GM18951 (cell line): ENCODE data around the gene CMTM1.

ENCODE experiments used
- POLR2A ChIP-seq: IDR thresholded peaks from 4 replicates; pipeline ENCODE4 v1.6.1; 2011; ENCODE audit warnings: mild to moderate bottlenecking; ENCODE audit not compliant: insufficient read length, insufficient read depth; ENCODE audit errors: extremely low read depth
- in situ Hi-C: fragments of 300-500 bp; cut with MboI; formaldehyde crosslinking; loops from one replicate; pipeline ENCODE4 v1.12.0; 2022; ENCODE audit warnings: low sequenced_read_pairs, mixed read lengths, inconsistent platforms; ENCODE audit not compliant: unreplicated experiment

The CMTM1 gene

DNA sequence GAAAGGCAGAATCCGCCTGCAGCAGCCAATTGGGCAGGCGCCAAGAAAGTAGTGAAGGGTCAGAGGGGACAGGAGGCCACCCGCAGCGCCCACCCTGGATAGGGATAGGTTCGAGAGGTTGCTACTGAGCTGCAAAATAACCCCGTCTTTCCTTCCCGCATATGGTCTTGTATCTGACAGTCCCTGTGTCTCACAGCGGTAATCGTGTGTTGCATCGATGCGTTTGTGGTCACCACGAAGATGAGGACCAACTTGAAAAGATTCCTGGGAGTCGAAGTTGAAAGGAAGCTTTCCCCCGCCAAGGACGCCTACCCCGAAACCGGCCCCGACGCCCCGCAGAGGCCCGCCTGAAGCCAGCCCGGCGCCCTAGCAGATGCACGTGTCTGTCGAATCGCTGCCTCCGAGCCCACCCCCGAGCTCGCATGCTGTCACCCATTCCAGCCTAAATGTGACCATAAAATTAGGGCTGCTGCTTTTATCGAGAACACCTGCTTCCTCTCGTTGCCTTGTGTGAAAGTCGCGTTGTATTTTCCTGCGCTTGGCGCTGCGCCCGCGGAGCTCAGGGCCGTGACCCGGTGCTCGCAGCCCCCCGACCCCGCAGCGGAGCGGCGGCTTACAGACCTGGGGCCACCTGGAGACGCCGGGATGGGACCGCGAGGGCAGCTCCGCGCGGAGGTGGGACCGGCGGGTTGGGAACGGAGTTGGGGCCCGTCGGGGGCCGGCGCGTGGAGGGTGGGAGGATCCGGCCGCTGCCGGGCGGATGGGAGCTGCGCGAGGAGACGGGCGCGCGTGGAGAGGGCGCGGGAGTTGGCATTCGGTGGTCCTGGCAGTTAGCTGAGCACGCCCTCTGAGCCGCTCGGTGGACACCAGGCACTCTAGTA, 12.7 kb downstream of the CMTM1 start, which contains the start of gene CMTM2:
Gene CMTM2 (plus strand): TSS at position 813 of the 881 bp plus-strand sequence. CDS start 145 bp downstream, outside the sequence.
- in situ Hi-C loops, result no loop called here
- no peak for TF ChIP-seq POLR2A

DNA sequence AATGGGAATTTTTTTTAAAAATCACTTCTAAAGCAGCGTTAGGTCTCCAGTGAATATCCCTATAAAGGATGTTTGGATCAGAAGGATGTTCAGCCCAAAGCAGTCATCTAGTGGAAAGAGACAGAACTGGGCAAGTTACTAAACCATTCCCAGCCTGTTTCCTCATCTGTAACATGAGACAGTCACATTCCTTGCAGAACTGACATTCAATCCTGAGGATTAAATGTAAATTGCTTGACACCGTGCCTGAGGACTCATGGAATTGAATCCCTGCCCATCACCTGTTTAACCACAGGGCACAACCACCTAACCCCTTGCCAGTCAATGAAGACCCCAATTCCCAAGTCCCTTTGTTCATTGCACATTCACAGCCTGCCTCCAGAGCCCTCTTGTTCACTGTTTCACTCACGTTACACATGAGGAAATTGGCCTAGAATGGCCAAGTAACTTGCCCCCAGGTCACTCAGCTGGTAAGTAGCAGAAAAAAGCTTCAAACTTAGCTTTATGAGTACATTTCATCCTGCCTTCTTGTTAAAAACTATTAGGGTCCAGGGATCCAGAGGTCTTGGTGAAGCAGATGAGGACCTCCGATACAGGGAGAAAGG, 14.5 kb downstream of the CMTM1 start:
- TF ChIP-seq POLR2A, result no peak
- in situ Hi-C loops, result no loop called here

DNA sequence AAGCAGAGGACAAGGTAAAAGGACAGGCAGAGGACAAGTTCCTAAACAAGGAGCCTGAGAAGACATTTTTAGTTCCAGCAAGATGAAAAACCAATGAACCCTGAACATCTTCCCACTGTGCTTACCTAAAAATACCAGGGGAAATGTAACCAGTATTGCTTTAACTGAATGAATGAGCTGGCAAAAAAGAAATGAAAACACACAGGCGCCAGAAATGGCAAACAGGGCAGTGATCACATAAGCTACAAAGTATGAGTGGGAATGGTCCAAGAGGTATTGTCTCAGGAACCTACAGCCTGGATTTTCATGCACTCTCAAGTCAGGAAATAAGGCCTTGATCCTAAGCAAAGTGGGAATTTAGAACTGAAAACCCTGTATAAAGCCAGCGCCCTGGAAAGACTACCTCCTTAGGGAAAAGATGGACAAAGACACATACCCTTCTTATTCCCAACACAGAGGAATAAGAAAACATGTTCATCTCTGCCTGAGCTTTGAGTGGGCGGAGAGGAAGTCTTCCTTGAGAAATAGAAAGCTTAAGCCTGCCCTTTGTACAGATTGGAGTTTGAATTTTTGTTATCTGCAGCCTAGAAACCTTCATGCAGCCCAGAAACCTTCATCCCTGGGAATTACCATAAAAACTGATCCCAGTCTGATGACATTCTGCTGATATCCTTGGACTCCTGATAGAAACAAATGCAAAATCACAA, 15.2 kb downstream of the CMTM1 start:
- in situ Hi-C loops, result no loop called here

DNA sequence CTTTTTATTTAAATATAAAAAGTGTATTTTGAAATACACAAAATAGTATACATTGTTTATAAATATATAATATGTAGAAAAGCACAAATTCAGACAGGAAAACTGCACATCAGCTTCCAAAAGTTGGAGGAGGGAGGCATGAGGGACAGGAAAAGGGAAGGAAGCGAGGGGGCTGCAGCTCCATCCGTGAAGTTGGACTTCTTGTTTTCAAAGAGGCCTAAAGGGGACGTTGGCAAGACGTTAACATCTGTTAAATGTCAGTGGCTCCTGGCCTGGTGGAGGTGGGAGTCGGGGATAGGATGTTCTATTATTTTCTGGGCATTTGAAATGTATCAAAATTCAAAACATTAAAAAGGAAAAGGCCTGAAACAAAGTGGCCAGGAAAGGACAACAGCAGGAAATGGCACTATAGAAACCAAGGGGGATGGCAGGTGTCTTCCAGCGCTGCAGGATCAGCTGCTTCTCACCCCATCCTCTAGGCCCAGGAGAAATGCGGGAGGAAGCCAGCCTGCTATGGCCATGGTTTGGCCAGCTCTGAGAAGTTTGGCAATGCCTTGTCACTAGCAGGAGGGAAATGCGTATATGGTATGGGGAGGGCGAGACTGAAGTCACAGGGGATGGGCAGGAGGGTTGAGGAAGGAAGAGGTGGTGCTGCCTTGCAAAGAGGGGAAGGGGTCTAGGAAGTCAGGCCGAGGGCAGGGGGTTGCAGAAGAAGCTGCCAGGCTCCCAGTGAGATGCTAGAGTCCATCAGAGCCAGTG, 19.4 kb downstream of the CMTM1 start:
- in situ Hi-C loops, result no loop called here
- no peak for TF ChIP-seq POLR2A

More for the DNA sequence above, 15.2 kb downstream of the CMTM1 start:
- no peak for TF ChIP-seq POLR2A

DNA sequence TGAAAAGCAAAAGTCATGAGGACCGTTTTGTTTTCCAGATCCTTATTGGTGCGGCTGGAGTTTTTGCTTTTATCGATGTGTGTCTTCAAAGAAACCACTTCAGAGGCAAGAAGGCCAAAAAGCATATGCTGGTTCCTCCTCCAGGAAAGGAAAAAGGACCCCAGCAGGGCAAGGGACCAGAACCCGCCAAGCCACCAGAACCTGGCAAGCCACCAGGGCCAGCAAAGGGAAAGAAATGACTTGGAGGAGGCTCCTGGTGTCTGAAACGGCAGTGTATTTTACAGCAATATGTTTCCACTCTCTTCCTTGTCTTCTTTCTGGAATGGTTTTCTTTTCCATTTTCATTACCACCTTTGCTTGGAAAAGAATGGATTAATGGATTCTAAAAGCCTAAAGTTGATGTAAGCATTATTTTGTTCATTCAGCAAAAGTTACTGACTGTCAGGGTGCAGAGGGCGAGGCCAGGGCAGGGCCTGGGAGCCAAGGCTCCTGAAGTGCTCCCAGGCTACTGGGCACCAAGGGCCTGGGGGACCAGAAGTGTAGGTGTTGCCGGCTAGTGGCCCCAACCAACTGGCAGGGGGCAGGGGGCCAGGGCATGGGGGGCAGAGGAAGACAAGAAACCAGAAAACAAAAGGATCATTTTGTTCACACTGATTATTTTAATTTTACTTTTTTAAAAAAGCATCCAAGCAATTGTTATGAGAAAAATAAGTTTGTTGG, 21.8 kb downstream of the CMTM1 start:
- in situ Hi-C loops, result no loop called here
- no peak for TF ChIP-seq POLR2A

DNA sequence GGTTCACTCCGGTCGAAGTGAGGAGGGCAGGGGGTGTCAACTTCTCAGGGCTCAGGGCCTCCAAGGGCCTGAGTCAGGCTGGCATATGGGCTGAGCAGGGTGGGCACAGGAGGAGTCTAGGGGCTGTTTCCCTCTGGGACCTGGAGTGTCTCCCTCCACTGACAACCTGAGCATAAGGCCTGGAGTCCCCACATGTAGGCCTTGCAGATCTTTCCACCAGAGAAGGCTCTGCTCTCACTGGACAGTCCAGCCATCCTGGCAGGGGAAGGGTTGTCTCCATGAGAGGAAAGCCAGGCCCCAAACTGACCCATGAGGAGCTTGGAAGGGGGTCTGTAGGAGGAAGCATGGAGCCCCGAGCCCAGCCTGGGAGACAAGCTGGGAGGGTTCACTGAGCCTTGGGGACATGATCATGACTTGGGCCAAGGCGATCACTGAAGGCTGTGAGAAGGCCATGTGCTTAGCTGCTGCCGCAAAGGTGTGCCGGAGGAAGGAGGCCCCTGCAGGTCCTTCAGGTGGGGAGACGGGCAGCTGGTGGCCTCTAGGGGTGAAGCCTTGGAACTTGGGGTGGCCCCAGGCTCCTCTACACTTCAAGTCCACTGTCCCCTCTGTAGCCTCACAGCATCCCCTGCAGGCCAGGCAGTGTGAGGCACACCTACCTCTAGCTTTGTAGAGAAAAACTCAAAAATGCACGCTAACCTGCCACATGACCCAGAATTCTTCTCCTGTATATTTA, 22.9 kb downstream of the CMTM1 start:
- in situ Hi-C loops, result no loop called here

DNA sequence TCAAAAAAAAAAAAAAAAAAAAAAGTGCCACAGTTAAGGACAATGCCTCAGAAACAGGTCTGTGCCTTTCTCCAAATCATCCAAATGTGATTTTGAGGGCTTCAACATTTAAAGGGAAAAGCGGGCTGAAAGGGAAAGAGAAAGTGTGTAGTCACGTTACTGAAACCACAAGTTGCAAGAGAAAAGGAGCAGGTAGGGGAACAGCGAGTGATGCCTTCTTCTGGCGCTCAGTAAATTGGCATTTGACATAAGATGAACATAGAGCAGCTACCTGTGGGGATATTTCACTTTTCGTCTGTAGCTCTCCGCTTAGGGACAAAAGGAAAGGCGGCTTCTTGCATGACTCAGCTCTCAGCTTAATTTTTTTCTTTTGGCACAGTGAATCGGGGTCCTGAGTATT, 24.1 kb downstream of the CMTM1 start:
- in situ Hi-C loops, result loop anchor here (10.0 kb wide), 1 partner anchor 176 kb away; no protein-coding TSS in a partner anchor

More for the DNA sequence above, 22.9 kb downstream of the CMTM1 start:
- no peak for TF ChIP-seq POLR2A

DNA sequence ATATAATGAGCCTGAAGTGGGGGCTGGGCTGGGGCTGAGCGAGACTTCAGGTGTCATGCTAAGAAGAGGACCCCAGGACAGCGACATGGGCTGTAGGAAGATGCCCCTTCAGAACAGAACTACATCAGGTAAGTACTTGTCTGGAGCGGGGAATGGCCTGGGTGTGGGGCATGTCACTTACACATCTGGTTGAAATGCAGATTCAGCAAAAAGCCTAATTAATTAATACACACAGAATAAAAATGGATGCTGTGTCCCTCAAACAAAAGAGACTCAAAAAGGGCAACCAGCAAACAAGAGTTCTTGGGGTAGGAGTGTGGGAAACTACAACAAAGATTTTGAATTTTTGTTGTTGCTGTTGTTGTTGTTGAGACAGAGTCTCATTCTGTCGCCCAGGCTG, 24.8 kb downstream of the CMTM1 start:
- no peak for TF ChIP-seq POLR2A
- in situ Hi-C loops, result loop anchor here (10.0 kb wide), 1 partner anchor 176 kb away; no protein-coding TSS in a partner anchor

More for the DNA sequence above, 24.1 kb downstream of the CMTM1 start:
- no peak for TF ChIP-seq POLR2A

DNA sequence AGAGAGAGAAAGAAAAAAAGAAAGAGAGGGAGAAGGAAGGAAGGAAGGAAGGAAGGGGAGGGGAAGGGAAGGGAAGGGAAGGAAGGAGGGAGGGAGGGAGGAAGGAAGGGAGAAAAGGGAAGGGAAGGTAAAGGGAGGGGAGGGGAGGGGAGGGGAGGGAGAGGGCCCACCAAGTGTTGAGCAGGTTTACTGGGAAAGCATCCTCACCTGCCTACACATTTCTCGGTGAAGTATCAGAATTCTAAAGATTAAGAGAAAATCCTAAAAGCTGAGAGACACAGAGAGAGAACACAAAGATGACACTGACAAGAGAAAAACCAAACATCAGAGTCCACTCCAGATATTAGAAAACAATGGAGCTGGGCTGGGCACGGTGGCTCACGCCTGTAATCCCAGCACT, 26.0 kb downstream of the CMTM1 start:
- in situ Hi-C loops, result loop anchor here (10.0 kb wide), 1 partner anchor 177 kb away; no protein-coding TSS in a partner anchor
- no peak for TF ChIP-seq POLR2A

DNA sequence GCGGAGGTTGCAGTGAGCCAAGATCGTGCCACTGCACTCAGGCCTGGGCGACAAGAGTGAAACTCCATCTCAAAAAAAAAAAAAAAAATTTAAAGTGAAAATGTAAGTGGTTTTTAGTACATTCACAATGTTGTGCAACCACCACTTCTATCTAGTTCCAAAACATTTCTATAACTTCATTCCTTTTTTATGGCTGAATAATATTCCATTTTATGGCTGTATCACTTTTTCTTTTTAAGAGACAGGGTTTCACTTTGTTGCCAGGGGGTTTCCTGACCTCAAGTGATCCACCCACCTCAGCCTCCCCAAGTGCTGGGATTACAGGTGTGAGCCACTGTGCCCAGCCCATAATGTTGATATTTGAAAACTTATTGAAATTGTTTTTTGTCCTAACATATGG, 26.6 kb downstream of the CMTM1 start:
- in situ Hi-C loops, result loop anchor here (10.0 kb wide), 1 partner anchor 178 kb away; no protein-coding TSS in a partner anchor

DNA sequence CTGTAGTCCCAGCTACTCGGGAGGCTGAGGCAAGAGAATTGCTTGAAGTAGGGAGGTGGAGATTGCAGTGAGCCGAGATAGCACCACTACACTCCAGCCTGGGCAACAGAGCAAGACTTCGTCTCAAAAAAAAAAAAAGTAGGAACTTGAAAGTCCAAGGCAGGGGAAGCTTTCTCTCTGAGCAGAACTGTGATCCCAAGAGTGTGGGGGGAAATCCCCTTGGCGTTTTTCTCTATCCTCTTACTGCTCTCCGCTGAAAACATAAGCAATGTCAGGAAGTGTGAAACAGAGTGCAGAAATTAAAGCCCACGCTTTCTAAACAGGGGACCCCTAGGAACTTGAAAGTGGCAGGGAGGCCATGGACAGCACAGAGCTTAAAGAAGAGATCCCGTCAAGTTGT, 28.5 kb downstream of the CMTM1 start:
- in situ Hi-C loops, result loop anchor here (10.0 kb wide), 1 partner anchor 180 kb away; no protein-coding TSS in a partner anchor
- TF ChIP-seq POLR2A, result no peak

More for the DNA sequence above, 26.6 kb downstream of the CMTM1 start:
- no peak for TF ChIP-seq POLR2A

DNA sequence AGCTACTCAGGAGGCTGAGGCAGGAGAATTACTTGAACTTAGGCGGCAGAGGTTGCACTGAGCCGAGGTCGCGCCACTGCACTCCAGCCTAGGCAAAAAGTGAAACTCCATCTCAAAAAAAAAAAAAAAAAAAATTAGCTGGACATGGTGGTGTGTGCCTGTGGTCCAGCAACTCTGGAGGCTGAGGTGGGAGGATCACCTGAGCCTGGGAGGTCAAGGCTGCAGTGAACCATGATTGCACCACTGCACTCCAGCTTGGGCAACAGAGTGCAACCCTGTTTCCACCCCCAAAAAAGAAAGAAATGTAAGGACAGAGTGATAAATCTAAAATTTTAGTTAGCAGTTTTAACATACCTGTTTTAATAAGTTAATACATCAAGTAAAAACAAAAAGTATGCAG, 30.3 kb downstream of the CMTM1 start:
- in situ Hi-C loops, result loop anchor here (10.0 kb wide), 1 partner anchor 182 kb away; no protein-coding TSS in a partner anchor
